CD4-positive, alpha-beta memory T cell (primary cell): ENCODE results near the gene PRDM16. TPM values are rescaled to one million over a fixed set of nuclear protein-coding genes. Genes with fewer than 3 reads are reported as not detected.

Experiments
- CTCF ChIA-PET: fragments of 350-600 bp; sonication (Branson Sonifier 250); formaldehyde crosslinking; loops from one replicate; lab custom pipeline; 2021; ENCODE audit warnings: inconsistent platforms; ENCODE audit not compliant: partially characterized antibody; lab: Charles Lee
- POLR2A ChIA-PET: fragments of 350-600 bp; sonication (Branson Sonifier 250); formaldehyde crosslinking; loops from one replicate; lab custom pipeline; 2021; ENCODE audit not compliant: partially characterized antibody; lab: Charles Lee
- DNase-seq, 5 donors: peaks; one replicate each; pipeline versions ENCODE4 v3.0.0 to v3.0.0-alpha.2; 2020 to 2022; ENCODE audit warnings: mixed read lengths in 1 of 5
- H3K27ac ChIP-seq: one replicate; pipeline ENCODE4 v1.7.0; 2013; ENCODE audit warnings: low read depth, low read length
- H3K27me3 ChIP-seq: 2 replicates; pipeline ENCODE4 v1.7.0; 2013; ENCODE audit warnings: mild to moderate bottlenecking, low read length, moderate library complexity; ENCODE audit not compliant: insufficient read depth
- H3K36me3 ChIP-seq: 2 replicates; pipeline ENCODE4 v1.7.0; 2013; ENCODE audit warnings: mild to moderate bottlenecking, low read length, moderate library complexity; ENCODE audit not compliant: insufficient read depth
- H3K4me1 ChIP-seq: 2 replicates; pipeline ENCODE4 v1.7.0; 2013; ENCODE audit warnings: mild to moderate bottlenecking, low read length, moderate library complexity; ENCODE audit not compliant: insufficient read depth
- H3K4me3 ChIP-seq, 2 donors: one replicate each; pipeline ENCODE4 v1.7.0; 2013; ENCODE audit warnings: low read length in 2 of 2, mild to moderate bottlenecking in 1 of 2
- H3K9me3 ChIP-seq, 2 donors: one replicate each; pipeline ENCODE4 v1.7.0; 2013; ENCODE audit warnings: low read length in 2 of 2, control low read depth in 1 of 2; ENCODE audit not compliant: control insufficient read depth in 1 of 2
- H3K27ac Mint-ChIP-seq, 7 donors: one replicate each; pipeline ENCODE4 v1.8.0; 2020 to 2021; ENCODE audit warnings: mixed read lengths in 7 of 7, mild to moderate bottlenecking in 6 of 7, inconsistent platforms in 3 of 7, moderate library complexity in 3 of 7
- H3K27me3 Mint-ChIP-seq, 2 donors: one replicate each; pipeline ENCODE4 v1.8.0; 2020 to 2021; ENCODE audit warnings: mixed read lengths in 2 of 2
- H3K36me3 Mint-ChIP-seq, 2 donors: one replicate each; pipeline ENCODE4 v1.8.0; 2020 to 2021; ENCODE audit warnings: mixed read lengths in 2 of 2, inconsistent platforms in 1 of 2, mild to moderate bottlenecking in 1 of 2
- H3K4me1 Mint-ChIP-seq, 4 donors: one replicate each; pipeline ENCODE4 v1.8.0; 2020 to 2021; ENCODE audit warnings: mixed read lengths in 4 of 4, mild to moderate bottlenecking in 1 of 4
- H3K4me3 Mint-ChIP-seq, 8 donors: one replicate each; pipeline ENCODE4 v1.8.0; 2020 to 2021; ENCODE audit warnings: mixed read lengths in 8 of 8, mild to moderate bottlenecking in 7 of 8, moderate library complexity in 6 of 8, inconsistent platforms in 3 of 8
- H3K9me3 Mint-ChIP-seq, 8 donors: one replicate each; pipeline ENCODE4 v1.8.0; 2020 to 2021; ENCODE audit warnings: mixed read lengths in 8 of 8, mild to moderate bottlenecking in 5 of 8, inconsistent platforms in 3 of 8, moderate library complexity in 1 of 8
- intact Hi-C: fragments of 100-400 bp; cut with micrococcal nuclease; formaldehyde crosslinking; loops from one replicate; pipeline ENCODE4 v1.15.1; 2023
- polyA plus RNA-seq, 2 donors: library from polyadenylated mRNA; unstranded; fragments of 300-500 nt; fragmentation: Illumina TruSeq; gene quantifications; one replicate each; pipeline ENCODE4 v1.2.3, GENCODE V29; 2021
- total RNA-seq, 2 experiments: library from RNA; stranded (reverse); gene quantifications; one replicate each; pipeline ENCODE4 v1.2.3, GENCODE V29; 2021

Gene PRDM16
- total and polyA plus RNA-seq, 4 experiments from 2014 or later: not detected

- no peaks in the 10 kb centered on the region for H3K27me3 ChIP-seq
- DNase-seq: no peak
- intact Hi-C loops: no loop called here
- no peaks in the 10 kb centered on the region for H3K36me3 Mint-ChIP-seq
- peaks cover 0 to 2% (median 0%) of the 10 kb centered on the region in 8 donors for H3K9me3 Mint-ChIP-seq
- peaks cover 0 to 3% of the 10 kb centered on the region in 2 donors for H3K27me3 Mint-ChIP-seq
- no peaks in the 10 kb centered on the region for H3K9me3 ChIP-seq
- POLR2A ChIA-PET: no interaction called here
- H3K4me3 ChIP-seq: no peak overlapping the region
- no peaks in the 10 kb centered on the region for H3K36me3 ChIP-seq
- CTCF ChIA-PET: no interaction called here
- H3K27ac Mint-ChIP-seq: no peak overlapping the region
- no peaks in the 10 kb centered on the region for H3K4me1 Mint-ChIP-seq
- no peak overlapping the region for H3K27ac ChIP-seq
- no peak overlapping the region for H3K4me3 Mint-ChIP-seq
- no peaks in the 10 kb centered on the region for H3K4me1 ChIP-seq
These were observed 224.0 kb downstream of the PRDM16 start for GRCh38 chr1:3292868-3293562.

GRCh38 chr1:3293563-3294080 lies 224.6 kb downstream of the PRDM16 start:
- H3K9me3 Mint-ChIP-seq: peaks cover 0 to 2% (median 0%) of the 10 kb centered on the region in 8 donors

DNA sequence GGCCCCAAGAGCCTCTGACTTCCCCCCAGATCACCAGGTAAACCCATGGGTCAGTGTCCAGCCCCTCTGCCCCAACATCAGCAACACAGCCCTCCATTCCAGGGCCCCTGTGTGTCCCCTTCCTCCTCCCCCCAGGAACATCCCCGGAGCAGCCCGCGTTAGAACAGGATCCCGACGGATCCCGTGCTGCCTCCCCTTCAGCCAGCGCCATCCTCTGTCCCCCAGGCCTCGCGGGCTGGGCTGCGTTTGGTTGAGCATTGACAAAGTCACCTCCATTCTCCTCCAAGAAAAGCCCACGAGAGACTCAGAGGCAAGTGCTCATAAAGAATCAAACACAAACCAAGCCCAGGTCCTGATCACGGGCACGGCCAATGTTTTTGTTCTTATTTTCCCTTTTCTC lies 225.4 kb downstream of the PRDM16 start:
- DNase-seq: no peak
- Histone ChIP-seq H3K4me1 (no peaks in the 10 kb centered on the region), H3K36me3 (no peaks in the 10 kb centered on the region), H3K27ac (no peak overlapping the region), H3K27me3 (no peaks in the 10 kb centered on the region), H3K4me3 (no peak overlapping the region), H3K9me3 (no peaks in the 10 kb centered on the region)
- H3K36me3 Mint-ChIP-seq: no peaks in the 10 kb centered on the region
- intact Hi-C loops: no loop called here
- POLR2A ChIA-PET: no interaction called here
- no peak overlapping the region for H3K4me3 Mint-ChIP-seq
- H3K4me1 Mint-ChIP-seq: no peaks in the 10 kb centered on the region
- H3K27ac Mint-ChIP-seq: no peak overlapping the region
- H3K9me3 Mint-ChIP-seq: peaks cover 0 to 2% (median 0%) of the 10 kb centered on the region in 8 donors
- CTCF ChIA-PET: no interaction called here
- H3K27me3 Mint-ChIP-seq: peaks cover 0 to 3% of the 10 kb centered on the region in 2 donors

More at GRCh38 chr1:3293563-3294080, 224.6 kb downstream of the PRDM16 start:
- Histone ChIP-seq H3K4me1 (no peaks in the 10 kb centered on the region), H3K27ac (no peak overlapping the region), H3K4me3 (no peak overlapping the region), H3K36me3 (no peaks in the 10 kb centered on the region), H3K9me3 (no peaks in the 10 kb centered on the region), H3K27me3 (no peaks in the 10 kb centered on the region)
- ChIA-PET CTCF (no interaction called here), POLR2A (no interaction called here)
- Mint-ChIP-seq H3K4me1 (no peaks in the 10 kb centered on the region), H3K36me3 (no peaks in the 10 kb centered on the region), H3K27ac (no peak overlapping the region), H3K27me3 (peaks cover 0 to 3% of the 10 kb centered on the region in 2 donors), H3K4me3 (no peak overlapping the region)
- intact Hi-C loops: no loop called here
- DNase-seq: no peak

DNA sequence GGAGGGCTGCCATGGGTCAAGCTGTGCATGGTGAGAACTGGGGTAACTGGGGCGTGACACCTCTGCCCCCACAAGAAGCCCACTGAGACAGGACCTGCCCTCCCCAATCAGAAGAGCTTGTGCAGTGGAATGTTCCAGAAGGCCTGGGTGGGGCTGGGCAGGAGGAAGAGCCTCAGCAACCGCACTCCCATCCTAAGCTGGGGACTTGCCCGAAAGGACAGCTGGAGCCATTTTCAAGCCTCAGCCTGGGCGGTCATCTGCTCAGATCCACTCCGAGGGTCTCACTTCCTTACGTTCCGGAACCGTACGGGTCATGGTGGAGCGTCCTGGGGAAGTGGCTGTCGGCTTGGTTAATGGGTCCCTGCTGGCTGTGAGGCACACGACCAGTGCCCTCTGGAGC lies 226.8 kb downstream of the PRDM16 start:
- no peak overlapping the region for H3K27ac Mint-ChIP-seq
- no peak overlapping the region for H3K4me3 ChIP-seq
- H3K9me3 ChIP-seq: no peaks in the 10 kb centered on the region
- ChIA-PET CTCF (no interaction called here), POLR2A (no interaction called here)
- no peak overlapping the region for H3K27ac ChIP-seq
- H3K36me3 Mint-ChIP-seq: no peaks in the 10 kb centered on the region
- H3K4me1 Mint-ChIP-seq: no peaks in the 10 kb centered on the region
- no peaks in the 10 kb centered on the region for H3K27me3 ChIP-seq
- H3K4me1 ChIP-seq: no peaks in the 10 kb centered on the region
- H3K4me3 Mint-ChIP-seq: no peak overlapping the region
- intact Hi-C loops: no loop called here
- H3K36me3 ChIP-seq: no peaks in the 10 kb centered on the region
- peaks cover 0 to 3% of the 10 kb centered on the region in 2 donors for H3K27me3 Mint-ChIP-seq
- peaks cover 0 to 2% (median 0%) of the 10 kb centered on the region in 8 donors for H3K9me3 Mint-ChIP-seq
- DNase-seq: no peak

DNA sequence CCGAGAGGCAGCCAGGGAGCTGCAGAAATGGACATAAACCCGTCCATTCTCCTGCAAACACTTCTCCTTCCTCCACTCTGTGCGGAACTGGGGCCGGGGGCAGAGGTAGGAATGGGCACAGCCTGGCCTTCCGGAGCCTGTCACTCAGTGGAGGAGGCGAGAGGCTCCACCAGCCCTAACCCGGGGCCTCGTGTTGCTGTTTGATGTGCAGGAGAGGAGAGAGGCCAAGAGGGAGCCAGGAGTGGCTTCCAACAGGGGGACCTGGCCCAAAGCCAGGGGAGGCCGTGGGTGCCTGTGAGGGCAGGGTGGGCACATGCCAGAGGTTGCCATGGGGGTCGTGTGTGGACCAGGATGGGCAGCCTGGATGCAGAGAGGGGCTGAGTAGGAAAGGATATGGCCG lies 227.3 kb downstream of the PRDM16 start:
- DNase-seq: no peak
- Mint-ChIP-seq H3K27ac (no peak overlapping the region), H3K36me3 (no peaks in the 10 kb centered on the region), H3K27me3 (peaks cover 0 to 3% of the 10 kb centered on the region in 2 donors), H3K9me3 (peaks cover 0 to 2% (median 0%) of the 10 kb centered on the region in 8 donors), H3K4me3 (no peak overlapping the region), H3K4me1 (no peaks in the 10 kb centered on the region)
- intact Hi-C loops: no loop called here
- H3K4me3 ChIP-seq: no peak overlapping the region
- H3K27me3 ChIP-seq: no peaks in the 10 kb centered on the region
- H3K9me3 ChIP-seq: no peaks in the 10 kb centered on the region
- no peaks in the 10 kb centered on the region for H3K36me3 ChIP-seq
- H3K27ac ChIP-seq: no peak overlapping the region
- ChIA-PET CTCF (no interaction called here), POLR2A (no interaction called here)
- H3K4me1 ChIP-seq: no peaks in the 10 kb centered on the region

GRCh38 chr1:3296826-3297225 lies 227.8 kb downstream of the PRDM16 start:
- Mint-ChIP-seq H3K4me3 (no peak overlapping the region), H3K36me3 (no peaks in the 10 kb centered on the region), H3K4me1 (no peaks in the 10 kb centered on the region), H3K27ac (no peak overlapping the region), H3K9me3 (peaks cover 0 to 2% (median 0%) of the 10 kb centered on the region in 8 donors), H3K27me3 (peaks cover 0 to 3% of the 10 kb centered on the region in 2 donors)
- ChIA-PET POLR2A (no interaction called here), CTCF (no interaction called here)
- no peaks in the 10 kb centered on the region for H3K4me1 ChIP-seq
- no peaks in the 10 kb centered on the region for H3K36me3 ChIP-seq
- no peak overlapping the region for H3K4me3 ChIP-seq
- H3K27ac ChIP-seq: no peak overlapping the region
- intact Hi-C loops: no loop called here
- no peaks in the 10 kb centered on the region for H3K9me3 ChIP-seq
- H3K27me3 ChIP-seq: no peaks in the 10 kb centered on the region
- no peak for DNase-seq

GRCh38 chr1:3297756-3298155 lies 228.8 kb downstream of the PRDM16 start:
- Histone ChIP-seq H3K36me3 (no peaks in the 10 kb centered on the region), H3K27me3 (no peaks in the 10 kb centered on the region), H3K27ac (no peak overlapping the region), H3K4me3 (no peak overlapping the region), H3K9me3 (no peaks in the 10 kb centered on the region), H3K4me1 (no peaks in the 10 kb centered on the region)
- Mint-ChIP-seq H3K27me3 (peaks cover 0 to 4% of the 10 kb centered on the region in 2 donors), H3K4me1 (no peaks in the 10 kb centered on the region), H3K27ac (no peak overlapping the region), H3K36me3 (no peaks in the 10 kb centered on the region), H3K4me3 (no peak overlapping the region), H3K9me3 (peaks cover 0 to 2% (median 0%) of the 10 kb centered on the region in 8 donors)
- CTCF ChIA-PET: interaction anchor here (0.7 kb wide), 1 partner anchor 39 kb away, joined by 3 read pairs; no protein-coding TSS in a partner anchor
- intact Hi-C loops: no loop called here
- DNase-seq: no peak
- POLR2A ChIA-PET: no interaction called here
